KMS-11 (cell line): ENCODE measurements around the gene NKX2-8.
"Not testable (repeated sequence)": the region's sequence is repeated elsewhere in the genome, so short reads cannot be mapped to it uniquely, and the experiment has no call there.

ENCODE experiments used
- H2AFZ ChIP-seq: fragments of 200-600 bp; sonication (generic); 2 replicates; pipeline ENCODE4 v1.6.1; 2016; ENCODE audit warnings: antibody characterized with exemption, mixed run types, low read depth
- H3K27ac ChIP-seq: fragments of 200-600 bp; sonication (generic); 2 replicates; pipeline ENCODE4 v1.6.1; 2016; ENCODE audit warnings: mild to moderate bottlenecking, mixed run types
- H3K27me3 ChIP-seq: fragments of 200-600 bp; sonication (generic); 2 replicates; pipeline ENCODE4 v1.6.1; 2017; ENCODE audit warnings: mild to moderate bottlenecking, low read depth, mixed run types, moderate library complexity; ENCODE audit not compliant: insufficient read depth
- H3K36me3 ChIP-seq: fragments of 200-600 bp; sonication (generic); 2 replicates; pipeline ENCODE4 v1.6.1; 2017; ENCODE audit warnings: mild to moderate bottlenecking, mixed run types; ENCODE audit not compliant: insufficient read depth
- H3K4me1 ChIP-seq: fragments of 200-600 bp; sonication (generic); 2 replicates; pipeline ENCODE4 v1.6.1; 2016; ENCODE audit warnings: mild to moderate bottlenecking, low read depth, mixed run types; ENCODE audit not compliant: poor library complexity, severe bottlenecking
- H3K4me2 ChIP-seq: fragments of 200-600 bp; sonication (generic); 2 replicates; pipeline ENCODE4 v1.7.0; 2016; ENCODE audit warnings: mild to moderate bottlenecking, mixed run types
- H3K4me3 ChIP-seq: fragments of 200-600 bp; sonication (generic); IDR thresholded peaks from 2 replicates; pipeline ENCODE4 v1.6.1; 2017; ENCODE audit warnings: low read depth, low read length, mixed read lengths; ENCODE audit not compliant: insufficient read depth
- H3K79me2 ChIP-seq: fragments of 200-600 bp; sonication (generic); 2 replicates; pipeline ENCODE4 v1.6.1; 2016; ENCODE audit warnings: low read depth, mixed run types; ENCODE audit not compliant: insufficient read depth
- H3K9ac ChIP-seq: fragments of 200-600 bp; sonication (generic); 2 replicates; pipeline ENCODE4 v1.6.1; 2016; ENCODE audit warnings: mild to moderate bottlenecking, mixed run types
- H4K20me1 ChIP-seq: fragments of 200-600 bp; sonication (generic); 2 replicates; pipeline ENCODE4 v1.6.1; 2016; ENCODE audit warnings: mild to moderate bottlenecking, mixed run types; ENCODE audit not compliant: insufficient read depth
- TF ChIP-seq, protein P1 (sequence below): fragments of 200-600 bp; sonication (generic); conservative IDR thresholded peaks from 2 replicates; pipeline ENCODE4 v1.6.1; 2017; ENCODE audit warnings: low read depth, mild to moderate bottlenecking, antibody characterized with exemption, low read length, moderate library complexity, mixed read lengths

The NKX2-8 gene

DNA sequence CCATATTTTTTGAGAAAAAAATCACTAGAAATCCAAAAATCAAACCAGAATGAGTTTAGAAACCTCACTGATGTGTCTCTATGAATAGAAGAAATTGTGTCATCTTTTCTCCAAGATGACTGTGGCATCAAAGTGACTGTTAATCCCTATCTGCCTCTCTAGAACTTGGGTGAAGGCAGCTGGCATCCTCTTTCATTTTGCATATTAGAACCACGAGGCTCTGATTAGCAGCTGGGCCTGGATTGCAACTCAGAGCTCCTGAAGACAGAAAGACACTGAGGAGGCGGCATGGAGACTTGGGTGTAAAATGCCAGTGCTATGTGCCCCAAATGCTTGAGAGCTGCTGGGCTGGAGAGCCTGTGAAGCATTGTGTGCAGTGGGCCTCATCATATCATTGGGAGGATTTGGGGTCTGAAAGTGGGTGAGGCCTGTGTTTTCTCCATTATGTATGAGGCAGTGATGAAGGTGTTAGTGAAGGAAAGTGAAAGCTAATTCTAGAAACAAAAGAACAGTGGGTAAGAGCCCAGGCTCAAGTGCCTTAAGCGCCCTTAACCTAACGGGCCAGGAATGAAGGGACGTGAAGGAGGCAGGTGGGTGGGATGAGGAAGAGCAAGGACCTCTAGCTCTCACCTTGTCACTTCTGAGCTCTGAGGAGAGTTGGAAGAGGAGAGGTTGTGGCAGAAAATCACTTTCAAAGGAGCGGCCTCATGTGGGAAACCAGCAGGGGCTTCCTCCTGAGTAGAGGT is 26.2 kb downstream of the NKX2-8 start:
- no peaks in the 10 kb centered on the region for H4K20me1 ChIP-seq
- no peaks in the 10 kb centered on the region for H3K27me3 ChIP-seq
- H3K9ac ChIP-seq = no peak overlapping the region
- no peak overlapping the region for H2AFZ ChIP-seq
- no peak overlapping the region for H3K4me3 ChIP-seq
- no peak overlapping the region for H3K27ac ChIP-seq
- no peak overlapping the region for H3K4me2 ChIP-seq
- H3K79me2 ChIP-seq = no peaks in the 10 kb centered on the region
- no peaks in the 10 kb centered on the region for H3K4me1 ChIP-seq
- no peaks in the 10 kb centered on the region for H3K36me3 ChIP-seq
- TF ChIP-seq, protein P1, sequence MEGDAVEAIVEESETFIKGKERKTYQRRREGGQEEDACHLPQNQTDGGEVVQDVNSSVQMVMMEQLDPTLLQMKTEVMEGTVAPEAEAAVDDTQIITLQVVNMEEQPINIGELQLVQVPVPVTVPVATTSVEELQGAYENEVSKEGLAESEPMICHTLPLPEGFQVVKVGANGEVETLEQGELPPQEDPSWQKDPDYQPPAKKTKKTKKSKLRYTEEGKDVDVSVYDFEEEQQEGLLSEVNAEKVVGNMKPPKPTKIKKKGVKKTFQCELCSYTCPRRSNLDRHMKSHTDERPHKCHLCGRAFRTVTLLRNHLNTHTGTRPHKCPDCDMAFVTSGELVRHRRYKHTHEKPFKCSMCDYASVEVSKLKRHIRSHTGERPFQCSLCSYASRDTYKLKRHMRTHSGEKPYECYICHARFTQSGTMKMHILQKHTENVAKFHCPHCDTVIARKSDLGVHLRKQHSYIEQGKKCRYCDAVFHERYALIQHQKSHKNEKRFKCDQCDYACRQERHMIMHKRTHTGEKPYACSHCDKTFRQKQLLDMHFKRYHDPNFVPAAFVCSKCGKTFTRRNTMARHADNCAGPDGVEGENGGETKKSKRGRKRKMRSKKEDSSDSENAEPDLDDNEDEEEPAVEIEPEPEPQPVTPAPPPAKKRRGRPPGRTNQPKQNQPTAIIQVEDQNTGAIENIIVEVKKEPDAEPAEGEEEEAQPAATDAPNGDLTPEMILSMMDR = no peak

DNA sequence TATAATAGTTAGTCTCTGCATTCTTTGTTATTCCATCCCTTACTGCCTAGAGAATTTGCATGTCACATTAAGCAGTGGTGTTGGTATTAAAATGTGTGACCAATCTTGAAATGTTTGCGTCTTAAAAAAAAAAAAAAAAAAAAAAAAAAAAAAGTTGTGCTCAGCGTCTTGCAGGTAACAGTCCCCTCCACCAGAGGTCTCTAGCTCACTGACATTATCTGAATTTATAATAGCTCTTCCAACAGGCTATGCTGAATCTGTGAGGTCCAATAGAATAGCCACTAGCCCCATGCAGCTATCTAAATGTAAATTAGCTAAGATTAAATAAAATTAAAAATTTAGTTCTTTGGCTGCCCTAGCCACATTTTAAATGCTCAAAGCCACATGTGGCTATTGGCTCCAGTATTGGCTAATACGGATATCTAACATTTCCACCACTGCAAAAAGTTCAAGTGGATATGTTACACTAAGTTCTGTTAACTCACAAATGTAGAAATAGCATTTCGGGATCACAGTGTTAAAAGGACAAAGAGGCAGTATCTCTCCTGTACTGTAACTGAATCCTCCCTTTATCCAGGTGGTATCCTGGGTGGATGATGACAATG is 28.7 kb downstream of the NKX2-8 start:
- H3K4me3 ChIP-seq = no peak overlapping the region
- no peak overlapping the region for H3K9ac ChIP-seq
- no peak overlapping the region for H3K4me2 ChIP-seq
- no peaks in the 10 kb centered on the region for H3K36me3 ChIP-seq
- no peaks in the 10 kb centered on the region for H4K20me1 ChIP-seq
- H3K27me3 ChIP-seq = no peaks in the 10 kb centered on the region
- no peaks in the 10 kb centered on the region for H3K4me1 ChIP-seq
- H2AFZ ChIP-seq = no peak overlapping the region
- H3K27ac ChIP-seq = no peak overlapping the region
- H3K79me2 ChIP-seq = no peaks in the 10 kb centered on the region
- TF ChIP-seq, protein P1 = peak; percentile 65

DNA sequence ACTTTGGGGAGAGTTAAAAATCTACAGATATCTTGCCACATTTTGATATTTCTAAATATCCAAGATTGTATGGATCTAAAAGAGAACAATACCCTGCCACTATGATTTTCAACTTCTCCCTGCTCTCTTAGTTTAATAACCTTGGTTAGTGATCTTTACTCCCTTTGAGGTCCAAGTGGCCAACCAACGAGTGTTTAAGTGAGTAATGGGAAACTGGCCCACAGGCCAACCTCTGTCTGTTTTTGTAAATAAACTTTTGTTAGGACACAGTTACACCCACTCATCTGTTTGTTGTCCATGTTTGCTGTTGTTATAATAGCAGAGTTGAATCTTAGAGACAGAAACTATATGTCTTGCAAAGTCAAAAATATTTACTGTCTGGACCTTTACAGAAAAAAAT is 31.5 kb downstream of the NKX2-8 start:
- no peak overlapping the region for H3K27ac ChIP-seq
- H3K4me3 ChIP-seq = no peak overlapping the region
- no peak overlapping the region for H2AFZ ChIP-seq
- no peaks in the 10 kb centered on the region for H3K36me3 ChIP-seq
- no peaks in the 10 kb centered on the region for H4K20me1 ChIP-seq
- no peaks in the 10 kb centered on the region for H3K27me3 ChIP-seq
- H3K4me1 ChIP-seq = no peaks in the 10 kb centered on the region
- H3K9ac ChIP-seq = no peak overlapping the region
- no peak overlapping the region for H3K4me2 ChIP-seq
- H3K79me2 ChIP-seq = no peaks in the 10 kb centered on the region
- TF ChIP-seq, protein P1 = no peak

DNA sequence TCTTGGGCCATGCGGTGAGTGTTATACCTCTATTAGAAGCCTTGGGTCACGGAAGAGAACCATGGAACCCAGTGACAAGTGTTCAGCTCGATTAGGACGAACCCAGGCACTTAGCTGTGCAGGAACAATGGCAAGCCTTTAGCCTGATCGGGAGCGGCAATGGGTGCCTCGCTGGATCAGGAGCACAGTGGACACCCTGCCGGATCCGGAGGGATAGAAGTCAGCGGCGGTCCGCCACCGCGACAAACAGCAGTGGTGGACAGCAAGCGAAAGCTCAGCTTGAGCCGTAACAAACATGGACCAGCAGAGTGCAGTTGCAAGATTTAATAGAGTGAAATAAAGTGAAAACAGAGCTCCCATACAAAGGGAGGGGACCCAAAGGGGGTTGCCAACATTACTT is 38.1 kb downstream of the NKX2-8 start:
- not testable (repeated sequence) for H3K27me3 ChIP-seq, H3K79me2 ChIP-seq, H3K9ac ChIP-seq, H3K4me3 ChIP-seq, H3K36me3 ChIP-seq, H3K4me2 ChIP-seq, H2AFZ ChIP-seq, H3K4me1 ChIP-seq, H3K27ac ChIP-seq, H4K20me1 ChIP-seq

DNA sequence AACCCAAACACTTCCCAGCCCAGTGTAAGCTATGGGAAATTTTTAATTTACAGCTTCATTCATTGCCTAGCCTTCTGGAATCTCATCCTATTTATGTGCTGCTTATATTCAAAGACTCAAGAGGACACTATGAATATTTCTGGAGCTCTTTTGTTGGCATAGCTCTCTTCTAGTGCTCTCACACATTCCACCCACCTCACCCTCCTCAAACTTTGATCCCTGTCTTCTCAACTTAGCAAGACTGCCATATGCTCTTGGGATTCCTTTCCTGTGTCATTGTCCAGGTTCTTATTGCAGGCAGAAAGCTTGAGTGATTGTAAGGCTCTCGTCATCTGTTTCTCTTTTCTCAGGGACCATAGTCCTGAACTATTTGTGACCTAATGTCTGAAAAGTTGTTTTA is 44.4 kb downstream of the NKX2-8 start:
- no peak overlapping the region for H3K27ac ChIP-seq
- no peaks in the 10 kb centered on the region for H4K20me1 ChIP-seq
- H3K4me1 ChIP-seq = no peaks in the 10 kb centered on the region
- H3K79me2 ChIP-seq = no peaks in the 10 kb centered on the region
- H3K4me2 ChIP-seq = no peak overlapping the region
- TF ChIP-seq, protein P1 = no peak
- H3K27me3 ChIP-seq = no peaks in the 10 kb centered on the region
- no peak overlapping the region for H2AFZ ChIP-seq
- no peaks in the 10 kb centered on the region for H3K36me3 ChIP-seq
- no peak overlapping the region for H3K9ac ChIP-seq
- no peak overlapping the region for H3K4me3 ChIP-seq
